ENCODE results near the gene NFATC1.

The NFATC1 gene

DNA sequence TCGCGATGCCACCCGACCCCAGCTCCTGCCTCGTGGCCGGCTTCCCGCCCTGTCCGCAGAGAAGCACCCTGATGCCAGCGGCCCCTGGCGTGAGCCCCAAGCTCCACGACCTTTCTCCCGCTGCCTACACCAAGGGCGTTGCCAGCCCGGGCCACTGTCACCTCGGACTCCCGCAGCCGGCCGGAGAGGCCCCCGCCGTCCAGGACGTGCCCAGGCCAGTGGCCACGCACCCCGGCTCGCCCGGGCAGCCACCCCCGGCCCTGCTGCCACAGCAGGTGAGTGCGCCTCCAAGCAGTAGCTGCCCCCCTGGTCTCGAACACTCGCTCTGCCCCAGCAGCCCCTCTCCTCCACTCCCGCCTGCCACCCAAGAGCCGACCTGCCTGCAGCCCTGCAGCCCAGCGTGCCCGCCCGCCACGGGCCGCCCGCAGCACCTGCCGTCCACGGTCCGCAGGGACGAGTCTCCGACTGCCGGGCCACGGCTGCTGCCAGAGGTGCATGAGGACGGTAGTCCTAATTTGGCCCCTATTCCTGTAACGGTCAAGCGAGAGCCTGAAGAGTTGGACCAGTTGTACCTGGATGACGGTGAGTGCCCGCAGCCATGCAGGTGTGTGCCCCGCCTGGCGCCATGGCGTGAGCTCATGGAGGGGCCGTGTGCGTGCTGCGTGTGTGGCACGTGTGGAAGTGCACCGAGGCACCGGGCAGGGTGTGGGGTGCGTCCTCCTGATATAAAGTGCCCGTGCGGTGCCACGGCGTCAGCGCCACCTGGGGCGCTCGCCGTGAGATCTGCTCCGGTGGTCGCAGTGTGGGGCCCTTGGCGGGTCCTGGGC is 90.8 kb downstream of the NFATC1 start:
- no peak for DNase-seq (ENCODE audit: low read depth in 3 of 3, low spot score in 1 of 3)

DNA sequence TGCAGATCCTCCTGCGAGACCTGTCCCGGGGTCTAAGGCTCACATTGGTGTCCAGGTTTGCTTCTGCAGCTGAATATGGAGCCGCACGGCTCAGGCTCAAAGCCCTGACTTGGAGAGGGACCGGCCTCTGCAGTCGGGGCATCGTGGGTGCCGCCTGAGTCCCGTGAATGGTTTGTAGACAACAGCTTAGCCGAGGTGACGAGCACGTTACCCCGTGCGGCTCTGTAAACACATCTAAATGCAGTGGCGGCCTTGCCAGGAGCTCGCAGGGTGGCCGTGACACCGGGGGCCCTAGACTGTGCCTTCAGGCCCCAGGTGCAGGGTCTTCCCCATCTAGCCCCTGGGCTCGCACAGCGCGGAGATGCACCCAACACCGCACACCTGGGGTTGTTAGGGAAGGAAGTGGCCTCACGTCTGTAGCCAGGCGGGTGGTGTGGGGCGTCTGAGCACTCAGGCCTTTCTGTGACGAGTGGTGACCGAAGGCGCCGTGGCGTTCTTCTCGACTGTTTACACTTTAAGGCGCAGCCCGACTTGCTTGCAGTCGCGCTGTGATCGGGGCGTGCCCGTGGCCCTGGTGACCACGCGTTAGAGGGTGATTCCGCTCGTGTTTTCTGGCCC is 91.6 kb downstream of the NFATC1 start:
- DNase-seq (ENCODE audit: low read depth in 3 of 3, low spot score in 1 of 3): no peak

DNA sequence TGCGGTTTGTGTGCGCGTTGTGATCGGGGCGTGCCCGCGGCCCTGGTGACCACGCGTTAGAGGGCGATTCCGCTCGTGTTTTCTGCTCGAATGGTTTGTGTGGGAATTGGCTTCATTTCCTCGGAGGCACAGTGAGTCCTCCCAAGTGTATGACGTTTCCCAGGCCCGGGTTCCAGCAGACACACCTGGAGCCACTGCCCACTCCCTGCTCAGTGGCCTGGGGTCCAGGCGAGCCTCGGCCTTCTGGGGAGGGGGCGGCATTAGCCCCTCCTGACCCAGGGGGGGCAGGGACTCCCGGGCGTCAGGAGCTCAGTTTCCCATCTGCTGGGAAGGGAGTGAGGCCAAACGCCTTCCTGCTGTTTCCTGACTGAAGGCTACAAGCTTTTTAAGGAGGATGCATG is 92.1 kb downstream of the NFATC1 start:
- no peak for DNase-seq (ENCODE audit: low read depth in 3 of 3, low spot score in 1 of 3)

DNA sequence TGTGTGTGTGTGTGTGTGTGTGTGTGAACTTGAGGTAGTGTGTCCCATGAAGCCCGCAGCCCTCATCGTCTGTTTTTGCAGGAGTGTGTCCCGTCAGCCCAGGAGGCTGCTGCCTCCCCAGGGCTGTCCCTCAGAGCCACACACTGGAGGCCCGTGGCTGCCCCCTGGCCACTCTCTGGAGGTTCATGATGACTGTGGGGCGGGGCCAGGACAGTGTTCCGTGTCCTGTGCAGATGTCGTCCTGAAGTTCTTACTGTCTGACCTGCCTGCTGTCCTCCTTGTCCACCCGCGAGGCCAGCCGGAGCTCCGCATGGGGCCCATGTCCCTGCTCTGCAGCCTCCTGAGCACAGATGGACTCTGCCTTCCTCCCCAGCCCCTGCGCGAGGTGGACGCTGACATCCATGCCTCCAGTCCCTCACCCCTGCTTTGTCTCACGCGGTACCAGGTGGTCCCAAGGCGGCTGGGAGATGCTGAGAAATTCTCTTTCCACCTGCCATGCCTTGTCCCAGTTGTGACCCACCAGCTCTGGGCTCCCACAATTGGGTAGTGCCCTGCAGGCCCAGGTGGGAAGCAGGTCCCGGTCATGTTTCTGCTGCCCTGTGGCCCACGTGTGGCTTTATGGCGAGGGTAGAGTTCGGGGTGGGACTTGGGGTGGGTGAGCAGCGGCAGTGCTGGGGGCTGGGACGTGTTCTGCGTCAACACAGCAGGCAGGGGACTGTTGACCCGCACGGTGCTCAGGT is 92.8 kb downstream of the NFATC1 start:
- no peak for DNase-seq (ENCODE audit: low read depth in 3 of 3, low spot score in 1 of 3)

DNA sequence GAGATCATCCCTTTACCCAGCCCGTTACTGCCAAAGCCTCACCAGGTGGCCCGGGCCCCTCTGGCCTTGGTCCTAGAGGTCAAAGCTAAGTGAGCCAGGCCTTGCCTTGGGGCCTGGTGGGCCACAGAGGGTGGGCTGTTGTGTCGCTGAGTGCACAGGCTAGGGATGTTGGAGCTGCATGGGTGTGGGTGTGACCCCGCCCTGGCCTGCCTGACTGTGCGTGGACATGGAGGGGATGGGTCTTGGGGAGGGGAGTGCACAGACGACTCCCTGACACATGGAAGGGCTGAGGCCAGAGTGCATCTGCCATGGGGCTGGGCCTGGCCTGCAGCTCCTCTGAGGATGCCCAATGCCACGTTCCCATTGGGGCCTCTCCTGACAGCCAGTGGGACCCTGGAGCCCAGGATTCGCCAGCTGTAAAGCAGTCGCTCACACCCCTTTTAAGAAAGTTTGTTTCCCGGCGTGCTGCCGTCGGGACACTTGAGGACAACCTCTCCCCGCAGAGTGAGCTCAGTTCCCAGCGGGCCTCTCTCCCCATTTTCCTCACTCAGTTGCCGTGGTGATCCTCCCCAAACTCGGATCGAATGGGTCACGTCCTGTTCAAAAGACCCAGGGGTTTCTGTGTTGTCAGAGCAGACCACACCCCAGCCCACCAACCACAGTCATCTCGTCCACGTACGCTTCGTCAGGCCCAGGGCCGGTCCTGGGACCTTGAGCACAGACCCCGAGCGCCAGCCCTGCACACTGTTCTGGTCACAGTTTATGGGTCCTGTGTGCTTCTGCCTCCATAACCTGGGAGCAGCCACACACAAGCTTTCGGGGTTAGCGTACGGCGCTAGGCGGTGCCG is 93.5 kb downstream of the NFATC1 start:
- DNase-seq (ENCODE audit: low read depth in 3 of 3, low spot score in 1 of 3): no peak

DNA sequence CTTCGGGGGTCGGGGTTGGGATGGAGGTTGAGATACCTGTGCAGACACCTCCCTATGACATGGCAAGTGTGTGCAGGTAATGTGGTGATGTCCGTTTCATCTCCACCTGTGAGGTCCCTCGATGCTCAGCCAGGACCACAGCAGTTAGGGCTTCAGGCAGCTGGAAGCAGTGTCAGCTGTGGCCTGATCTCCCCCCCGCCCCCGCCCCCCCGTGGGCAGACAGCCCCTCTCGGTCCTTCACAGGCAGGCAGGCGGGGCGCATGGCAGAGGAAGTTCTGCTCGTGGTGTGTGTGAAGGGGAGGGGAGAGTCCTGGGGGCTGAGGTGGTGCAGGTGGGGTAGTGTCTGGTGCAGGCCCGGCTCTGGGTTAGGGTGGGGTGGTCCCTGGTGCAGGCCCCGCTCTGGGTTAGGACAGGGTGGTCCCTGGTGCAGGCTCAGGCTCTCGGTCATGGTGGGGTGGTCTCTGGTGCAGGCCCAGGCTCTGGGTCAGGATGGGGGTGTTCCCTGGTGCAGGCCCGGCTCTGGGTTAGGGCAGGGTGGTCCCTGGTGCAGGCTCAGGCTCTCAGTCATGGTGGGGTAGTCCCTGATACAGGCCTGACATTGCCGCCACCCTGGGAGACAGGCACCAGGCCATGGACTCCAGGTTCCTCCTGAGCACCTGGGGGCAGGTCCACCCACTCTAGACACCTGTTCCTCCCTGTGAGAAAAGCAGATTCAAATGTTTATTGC is 94.3 kb downstream of the NFATC1 start:
- DNase-seq (ENCODE audit: low read depth in 3 of 3, low spot score in 1 of 3): no peak

DNA sequence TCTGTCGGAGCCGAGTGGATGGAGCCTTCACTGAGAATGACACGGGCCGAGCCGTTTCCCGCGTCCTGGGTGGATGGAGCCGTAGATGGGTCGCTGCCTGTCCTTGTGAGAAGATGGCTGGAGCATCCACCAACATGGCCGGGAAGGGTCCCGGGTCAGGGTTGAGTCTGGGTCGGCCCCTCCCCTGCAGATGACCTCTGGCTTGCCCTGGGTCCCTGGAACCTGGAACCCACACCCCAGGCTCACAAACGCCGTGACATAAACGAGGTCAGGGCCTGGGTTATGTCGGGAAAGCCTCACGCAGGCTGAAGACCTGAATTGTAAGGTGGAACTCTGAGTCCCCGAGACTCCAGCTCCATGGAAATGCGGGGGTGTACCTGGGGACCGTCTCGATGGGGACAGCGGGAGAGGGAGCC is 94.9 kb downstream of the NFATC1 start:
- DNase-seq (ENCODE audit: low read depth in 3 of 3, low spot score in 1 of 3): no peak

DNA sequence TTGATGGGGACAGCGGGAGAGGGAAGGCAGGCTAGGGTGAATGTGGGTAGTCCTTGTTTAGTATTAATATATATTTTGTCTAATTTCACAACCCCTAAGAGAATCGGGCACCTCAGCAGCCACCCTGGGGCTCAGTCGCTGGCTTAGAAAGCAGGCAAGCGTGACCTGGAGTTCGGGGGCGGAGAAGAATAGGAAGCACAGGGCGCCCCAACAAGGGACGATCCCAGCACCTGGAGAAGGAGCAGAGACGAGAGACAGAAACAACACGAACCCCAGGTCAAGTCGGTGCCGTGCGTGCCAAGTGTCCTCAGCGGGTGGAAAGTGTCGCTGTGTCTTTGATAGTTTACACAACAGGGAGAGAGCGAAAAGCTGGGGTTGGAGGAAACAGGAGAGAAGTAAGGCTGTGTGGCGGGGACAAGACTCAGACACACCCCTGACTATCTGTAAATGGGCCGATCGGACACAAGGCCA is 95.4 kb downstream of the NFATC1 start:
- no peak for DNase-seq (ENCODE audit: low read depth in 3 of 3, low spot score in 1 of 3)

DNA sequence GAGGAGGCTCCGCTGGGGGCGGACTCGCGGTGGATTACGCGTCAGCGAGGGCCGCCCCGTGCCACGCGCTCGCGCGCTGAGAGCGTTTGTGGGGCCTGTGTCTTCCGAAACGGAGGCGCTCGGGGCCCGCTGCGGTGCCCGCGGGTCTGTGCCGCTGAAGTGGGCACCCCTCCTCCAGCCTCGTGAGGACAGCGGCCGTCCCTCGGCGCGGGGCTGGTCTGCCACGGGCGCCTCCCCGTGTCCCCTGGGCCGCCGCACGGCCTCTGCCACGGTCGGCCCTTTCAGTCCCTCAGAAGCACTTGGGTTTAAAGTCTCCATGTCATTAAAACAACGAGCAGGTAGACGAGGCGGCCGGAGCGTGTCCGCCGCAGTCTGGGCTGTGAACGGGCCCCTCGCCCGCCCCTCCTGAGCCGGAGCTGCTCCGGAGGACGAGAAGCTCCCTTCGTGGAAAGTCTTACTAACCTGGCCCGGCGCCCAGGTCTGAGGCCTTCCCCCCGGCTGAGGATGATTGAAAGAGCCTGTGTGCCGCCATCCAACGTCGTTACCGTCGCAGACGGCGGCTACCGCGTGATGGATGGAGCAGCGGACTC is 97.6 kb downstream of the NFATC1 start:
- DNase-seq (ENCODE audit: low read depth in 3 of 3, low spot score in 1 of 3): no peak

DNA sequence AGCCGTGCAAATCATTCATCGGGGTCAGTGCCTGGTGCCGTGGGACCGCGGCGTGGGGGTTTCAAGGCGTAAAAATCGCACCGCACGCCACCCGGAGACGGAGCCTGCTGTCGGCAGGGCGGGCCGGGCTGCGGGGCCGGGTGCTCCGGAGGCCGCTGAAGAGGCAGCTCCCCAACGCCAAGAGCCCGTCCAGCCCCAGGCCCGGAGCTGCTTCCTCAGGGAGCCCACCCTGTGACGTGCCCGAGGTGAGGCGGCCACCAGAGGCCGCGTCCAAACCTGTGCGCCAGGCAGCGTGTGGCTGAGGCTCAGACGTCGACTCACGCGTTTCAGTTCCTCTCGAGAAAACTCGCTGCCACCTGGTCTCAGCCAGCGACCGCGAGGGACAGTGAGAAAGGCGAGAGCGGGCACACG is 98.1 kb downstream of the NFATC1 start:
- no peak for DNase-seq (ENCODE audit: low read depth in 3 of 3, low spot score in 1 of 3)

DNA sequence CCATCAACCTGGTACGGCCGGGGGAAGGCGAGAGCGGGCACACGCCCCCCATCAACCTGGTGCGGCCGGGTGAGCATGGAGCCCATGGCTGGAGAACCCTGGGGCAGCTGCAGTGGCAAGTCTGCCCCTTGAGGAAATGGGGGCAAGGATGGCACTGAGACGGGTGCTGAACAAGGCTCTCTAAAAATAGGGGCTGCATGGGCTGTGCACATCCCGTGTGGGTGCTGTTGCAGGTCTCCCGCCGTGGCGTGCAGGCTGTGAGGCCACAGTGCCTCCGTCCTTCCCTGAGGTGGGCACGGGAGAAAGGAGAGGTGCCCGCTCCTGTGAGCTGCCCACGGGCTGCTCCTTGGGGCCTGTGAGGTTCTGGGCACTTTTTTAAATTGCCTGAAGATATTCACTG is 99.2 kb downstream of the NFATC1 start:
- DNase-seq (ENCODE audit: low read depth in 3 of 3, low spot score in 1 of 3): no peak

DNA sequence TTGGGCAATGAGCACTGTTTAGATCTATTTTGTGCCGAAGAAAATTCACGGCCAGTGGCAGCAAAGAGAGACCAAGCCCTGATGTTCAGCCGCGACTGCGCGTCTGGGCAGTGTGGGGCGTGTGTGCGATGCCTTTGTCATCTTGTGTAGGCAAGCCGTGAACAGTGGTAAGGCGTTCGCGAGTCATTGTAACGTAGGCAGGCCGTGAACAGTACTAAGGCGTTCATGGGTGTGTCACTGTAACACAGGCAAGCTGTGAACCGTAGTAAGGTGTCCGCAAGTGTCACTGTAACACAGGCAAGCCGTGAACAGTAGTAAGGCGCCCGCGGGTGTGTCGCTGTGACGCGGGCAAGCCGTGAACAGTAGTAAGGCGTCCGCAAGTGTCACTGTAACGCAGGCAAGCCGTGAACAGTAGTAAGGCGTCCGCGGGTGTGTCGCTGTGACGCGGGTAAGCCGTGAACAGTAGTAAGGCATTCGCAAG is 99.9 kb downstream of the NFATC1 start:
- DNase-seq (ENCODE audit: low read depth in 3 of 3, low spot score in 1 of 3): no peak

DNA sequence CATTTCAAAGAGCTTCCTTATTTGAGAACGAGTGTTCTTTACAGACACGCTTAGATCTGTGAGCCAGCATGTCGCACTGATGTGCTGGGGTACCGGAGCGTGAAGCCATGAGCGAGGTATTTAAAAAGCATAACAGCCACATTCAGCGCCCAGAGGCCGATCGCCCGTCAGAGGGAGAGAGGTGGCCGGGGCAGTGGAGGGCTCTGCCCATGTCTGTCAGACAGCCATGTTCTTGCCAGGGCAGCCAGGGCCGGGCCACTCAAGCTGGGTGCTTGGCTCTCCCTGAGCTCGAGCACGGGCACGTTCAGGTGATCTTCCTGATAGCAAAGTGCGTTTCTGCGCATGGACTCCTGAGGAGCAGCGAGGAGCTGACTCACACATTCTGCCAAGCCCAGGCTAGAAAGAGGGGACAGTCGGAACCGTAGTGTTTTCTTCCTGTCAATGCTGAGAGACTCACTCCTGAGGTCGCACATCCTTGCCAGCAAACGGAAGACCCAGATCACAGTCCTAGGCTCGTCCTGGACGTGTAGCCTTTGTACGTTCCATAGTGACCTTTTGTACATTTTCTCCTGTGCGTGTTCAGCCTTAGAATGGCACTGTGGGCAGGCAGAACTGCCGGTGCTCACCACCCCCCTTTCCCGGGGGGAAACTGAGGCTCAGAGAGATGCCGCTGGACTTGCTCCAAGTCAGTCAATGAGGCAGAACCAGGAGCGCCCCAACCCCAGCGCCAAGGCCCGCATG is 100.7 kb downstream of the NFATC1 start:
- no peak for DNase-seq (ENCODE audit: low read depth in 3 of 3, low spot score in 1 of 3)

DNA sequence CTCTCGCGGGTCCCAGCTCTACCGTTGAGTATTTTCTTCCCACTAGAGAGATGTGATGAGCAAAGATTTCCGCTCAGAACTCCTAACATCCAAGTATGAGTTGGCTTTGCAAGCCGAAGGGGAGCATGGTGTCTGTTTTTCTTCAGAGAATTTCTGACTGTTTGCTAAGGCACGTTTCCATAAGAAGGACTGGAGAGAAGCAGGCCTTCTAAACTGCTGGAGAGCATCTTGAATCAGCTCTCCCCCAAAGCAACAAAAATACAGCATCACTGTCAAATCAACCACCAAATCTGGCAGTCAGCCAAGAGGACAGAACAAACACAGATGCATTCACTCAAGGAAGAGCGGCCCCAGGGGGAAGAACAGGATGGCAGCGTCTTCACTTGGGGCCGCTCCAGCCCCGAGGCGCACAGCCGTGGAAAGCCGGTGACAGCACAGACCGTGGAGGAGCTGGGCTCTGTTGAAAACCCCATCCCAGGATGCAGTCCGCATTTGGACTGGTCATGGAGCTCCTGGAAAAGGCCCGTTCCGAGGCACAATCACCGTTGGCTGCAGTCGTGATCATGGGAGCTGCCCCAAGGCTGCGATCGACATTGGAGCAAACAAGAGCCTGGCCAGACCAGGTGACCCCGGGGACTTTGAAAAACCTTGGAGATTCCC is 101.4 kb downstream of the NFATC1 start:
- DNase-seq (ENCODE audit: low read depth in 3 of 3, low spot score in 1 of 3): no peak

DNA sequence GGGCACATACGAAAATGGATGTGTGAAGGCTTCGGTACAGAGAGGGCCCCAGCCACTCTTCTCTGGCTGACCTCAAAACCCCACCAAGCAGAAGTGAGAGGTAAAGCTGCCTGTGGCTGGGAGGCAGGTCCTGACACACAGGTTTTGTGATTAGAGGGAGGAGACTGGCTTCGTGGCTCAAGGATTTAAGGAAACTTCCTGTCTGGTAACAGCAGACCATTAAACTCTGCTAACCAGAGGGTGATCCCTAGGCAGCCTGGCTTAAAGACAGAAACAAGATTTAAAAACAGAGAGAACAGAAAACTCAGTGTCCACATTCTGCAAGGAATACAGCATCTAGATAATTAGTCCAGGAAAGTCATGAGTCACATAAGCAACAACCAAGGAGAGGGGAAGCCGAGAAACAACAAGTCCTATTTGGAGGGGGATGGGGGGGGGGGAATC is 101.9 kb downstream of the NFATC1 start:
- DNase-seq (ENCODE audit: low read depth in 3 of 3, low spot score in 1 of 3): no peak

DNA sequence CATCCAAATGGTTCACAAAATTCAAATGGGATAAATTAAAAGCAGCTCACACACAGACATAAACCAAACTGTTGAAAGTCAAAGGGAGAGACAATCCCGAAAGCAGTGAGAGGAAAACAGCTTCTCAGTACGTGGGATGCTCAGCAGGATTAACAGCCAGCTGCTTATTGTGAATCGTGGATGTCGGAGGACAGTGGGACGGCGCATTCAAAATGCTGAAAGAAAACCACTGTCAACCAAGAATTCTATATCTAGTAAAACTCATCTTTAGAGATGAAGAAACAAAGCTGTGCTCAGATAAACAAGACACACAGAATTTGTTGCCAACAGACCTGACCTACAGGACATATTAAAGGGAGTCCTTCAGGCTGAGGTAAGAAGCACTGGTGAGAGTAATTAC is 102.9 kb downstream of the NFATC1 start:
- no peak for DNase-seq (ENCODE audit: low read depth in 3 of 3, low spot score in 1 of 3)

DNA sequence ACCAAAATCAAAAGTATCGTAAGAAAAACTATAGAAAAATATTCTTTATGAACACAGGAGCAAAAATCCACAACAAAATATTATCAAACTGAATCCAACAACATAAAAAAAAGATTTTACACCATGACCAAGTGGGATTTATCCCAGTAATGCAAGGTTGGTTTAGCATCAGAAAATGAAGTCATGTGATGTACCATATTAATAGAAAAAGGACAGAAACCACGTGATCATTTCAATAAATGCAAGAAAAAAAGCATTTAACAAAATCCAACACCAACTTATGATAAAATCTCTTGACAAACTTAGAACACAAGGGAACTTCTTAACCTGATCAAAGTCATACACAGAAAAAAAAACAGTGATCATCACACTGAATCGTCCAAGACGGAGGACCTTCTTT is 105.3 kb downstream of the NFATC1 start:
- no peak for DNase-seq (ENCODE audit: low read depth in 3 of 3, low spot score in 1 of 3)

DNA sequence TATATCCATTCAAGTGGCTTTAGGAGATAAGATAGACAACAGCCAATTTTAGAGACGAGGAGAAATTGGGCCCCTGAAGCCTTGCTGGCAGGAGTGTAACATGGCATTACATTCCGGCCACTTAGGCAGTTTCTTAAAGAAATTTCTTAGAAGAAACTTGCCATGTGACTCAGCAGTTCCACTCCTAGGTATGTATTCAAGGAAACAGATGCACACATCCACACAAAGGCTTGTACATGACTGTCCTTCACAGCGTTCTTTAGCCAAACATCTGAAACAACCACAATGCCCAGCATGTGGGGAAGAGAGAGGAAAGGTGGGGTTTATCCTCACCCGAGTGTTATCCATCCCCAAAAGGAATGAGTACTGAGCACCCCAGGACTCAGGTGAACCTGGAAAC is 107.1 kb downstream of the NFATC1 start:
- DNase-seq (ENCODE audit: low read depth in 3 of 3, low spot score in 1 of 3): no peak

DNA sequence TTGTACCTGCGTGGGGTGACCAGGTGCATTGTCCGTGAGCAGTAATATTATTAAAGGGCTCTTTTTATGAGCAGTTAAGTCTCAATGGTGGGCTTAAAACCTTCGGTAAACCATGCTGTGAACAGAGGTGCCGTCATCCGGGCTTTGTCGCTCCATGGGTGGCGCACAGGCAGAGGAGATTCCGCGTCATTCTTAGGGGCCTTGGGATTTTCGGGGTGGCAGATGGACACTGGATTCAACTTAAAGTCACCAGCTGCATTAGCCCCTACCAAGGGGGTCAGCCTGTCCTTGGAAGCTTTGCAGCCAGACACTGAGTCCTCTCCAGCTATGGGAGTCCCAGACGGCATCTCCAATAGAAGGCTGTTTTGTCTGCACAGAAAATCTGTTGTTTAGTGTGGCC is 107.7 kb downstream of the NFATC1 start:
- DNase-seq (ENCODE audit: low read depth in 3 of 3, low spot score in 1 of 3): no peak

All from stimulated activated CD4-positive, alpha-beta T cell treated with anti-CD3 and anti-CD28 coated beads, TNF-alpha, amount 100 ng/mL, for 1 hour (primary cell).